HEK293 (cell line): ENCODE measurements around the gene SMIM20.

Experiments
- CTCF ChIA-PET: fragments of 350-600 bp; formaldehyde crosslinking; extraction: SDS; loops from one replicate; lab custom pipeline; 2021; ENCODE audit warnings: antibody characterized with exemption; lab: Yijun Ruan, JAX
- POLR2A ChIA-PET: fragments of 300-600 bp; formaldehyde crosslinking; extraction: SDS; loops from one replicate; lab custom pipeline; 2020; ENCODE audit warnings: antibody characterized with exemption, inconsistent platforms; lab: Yijun Ruan, JAX
- H3K27ac ChIP-seq: fragments of 200-500 bp; sonication (Bioruptor generic); 2 replicates; pipeline ENCODE4 v1.5.1; 2014; ENCODE audit warnings: low read depth, low read length, control low read depth, inconsistent platforms; ENCODE audit errors: extremely low read depth
- H3K36me3 ChIP-seq, 2 experiments: fragments of 200-500 bp in 1 of 2; sonication (Bioruptor generic) in 1 of 2; 1 replicate in 1 of 2; 2 replicates in 1 of 2; pipeline ENCODE4 v1.5.1; 2014 to 2017; ENCODE audit warnings: inconsistent platforms in 2 of 2, low read length in 2 of 2; ENCODE audit not compliant: control insufficient read depth in 2 of 2, insufficient read depth in 1 of 2
- H3K4me1 ChIP-seq: fragments of 200-500 bp; sonication (Bioruptor generic); 2 replicates; pipeline ENCODE4 v1.5.1; 2014; ENCODE audit warnings: mild to moderate bottlenecking, low read length, inconsistent platforms; ENCODE audit not compliant: control insufficient read depth, insufficient read depth
- H3K4me3 ChIP-seq: 2 replicates; pipeline ENCODE4 v1.5.1; 2011; ENCODE audit warnings: low read depth, mild to moderate bottlenecking, control low read depth, low read length, moderate library complexity
- H3K9me3 ChIP-seq: fragments of 200-500 bp; sonication (Bioruptor generic); 2 replicates; pipeline ENCODE4 v1.5.1; 2014; ENCODE audit warnings: low read depth, low read length, inconsistent platforms; ENCODE audit not compliant: control insufficient read depth, insufficient read depth
- BCL11A ChIP-seq: fragments of 450-650 bp; formaldehyde crosslinking; IDR thresholded peaks from 2 replicates; pipeline ENCODE4 v1.5.1; 2016; ENCODE audit warnings: low read depth, missing biosample characterization, missing genetic modification characterization
- EGR2 ChIP-seq: fragments of 450-650 bp; formaldehyde crosslinking; IDR thresholded peaks from 2 replicates; pipeline ENCODE4 v1.5.1; 2016; ENCODE audit warnings: low read depth, missing biosample characterization, missing genetic modification characterization
- FEZF1 ChIP-seq: fragments of 450-650 bp; formaldehyde crosslinking; IDR thresholded peaks from 2 replicates; pipeline ENCODE4 v1.5.1; 2016; ENCODE audit warnings: missing biosample characterization, missing genetic modification characterization
- IKZF3 ChIP-seq: fragments of 450-650 bp; IDR thresholded peaks from 2 replicates; pipeline ENCODE4 v1.5.0; 2018; ENCODE audit warnings: missing biosample characterization, mild to moderate bottlenecking, missing genetic modification characterization, moderate library complexity
- SP7 ChIP-seq: fragments of 450-650 bp; formaldehyde crosslinking; IDR thresholded peaks from 2 replicates; pipeline ENCODE4 v1.5.1; 2016; ENCODE audit warnings: missing biosample characterization, missing genetic modification characterization
- YY2 ChIP-seq: fragments of 450-650 bp; formaldehyde crosslinking; IDR thresholded peaks from 2 replicates; pipeline ENCODE4 v1.5.1; 2016; ENCODE audit warnings: missing biosample characterization, missing genetic modification characterization
- ZFHX2 ChIP-seq: fragments of 450-650 bp; formaldehyde crosslinking; conservative IDR thresholded peaks from 2 replicates; pipeline ENCODE4 v1.5.1; 2016; ENCODE audit warnings: missing biosample characterization, missing genetic modification characterization
- ZFP37 ChIP-seq: fragments of 450-650 bp; formaldehyde crosslinking; IDR thresholded peaks from 2 replicates; pipeline ENCODE4 v1.5.1; 2016; ENCODE audit warnings: missing biosample characterization, missing genetic modification characterization
- ZFP69B ChIP-seq: fragments of 450-650 bp; formaldehyde crosslinking; IDR thresholded peaks from 2 replicates; pipeline ENCODE4 v1.5.1; 2016; ENCODE audit warnings: missing biosample characterization, missing genetic modification characterization
- ZNF404 ChIP-seq: fragments of 450-650 bp; formaldehyde crosslinking; IDR thresholded peaks from 2 replicates; pipeline ENCODE4 v1.5.1; 2017; ENCODE audit warnings: missing biosample characterization, missing genetic modification characterization
- ZNF433 ChIP-seq: fragments of 450-650 bp; formaldehyde crosslinking; IDR thresholded peaks from 2 replicates; pipeline ENCODE4 v1.5.1; 2016; ENCODE audit warnings: missing biosample characterization, missing genetic modification characterization, low read depth
- ZNF560 ChIP-seq: fragments of 450-650 bp; formaldehyde crosslinking; IDR thresholded peaks from 2 replicates; pipeline ENCODE4 v1.5.1; 2017; ENCODE audit warnings: missing biosample characterization, missing genetic modification characterization, borderline replicate concordance
- ZNF600 ChIP-seq: fragments of 450-650 bp; formaldehyde crosslinking; IDR thresholded peaks from 2 replicates; pipeline ENCODE4 v1.5.1; 2016; ENCODE audit warnings: missing biosample characterization, missing genetic modification characterization
- ZNF623 ChIP-seq: fragments of 450-650 bp; formaldehyde crosslinking; IDR thresholded peaks from 2 replicates; pipeline ENCODE4 v1.5.1; 2016; ENCODE audit warnings: missing biosample characterization, missing genetic modification characterization
- ZNF658 ChIP-seq: fragments of 450-650 bp; formaldehyde crosslinking; IDR thresholded peaks from 2 replicates; pipeline ENCODE4; 2016; ENCODE audit warnings: missing biosample characterization, missing genetic modification characterization
- ZNF660 ChIP-seq: fragments of 450-650 bp; IDR thresholded peaks from 2 replicates; pipeline ENCODE4 v1.5.1; 2018; ENCODE audit warnings: missing biosample characterization, mild to moderate bottlenecking, missing genetic modification characterization
- ZNF707 ChIP-seq: fragments of 450-650 bp; formaldehyde crosslinking; IDR thresholded peaks from 2 replicates; pipeline ENCODE4 v1.5.1; 2016; ENCODE audit warnings: missing biosample characterization, missing genetic modification characterization
- ZNF747 ChIP-seq: fragments of 450-650 bp; formaldehyde crosslinking; IDR thresholded peaks from 2 replicates; pipeline ENCODE4 v1.5.1; 2016; ENCODE audit warnings: missing biosample characterization, missing genetic modification characterization
- ZNF792 ChIP-seq: fragments of 450-650 bp; formaldehyde crosslinking; IDR thresholded peaks from 2 replicates; pipeline ENCODE4 v1.5.1; 2016; ENCODE audit warnings: missing biosample characterization, missing genetic modification characterization
- TF ChIP-seq, protein P1 (sequence below): fragments of 450-650 bp; formaldehyde crosslinking; IDR thresholded peaks from 2 replicates; pipeline ENCODE4 v1.5.1; 2016; ENCODE audit warnings: missing biosample characterization, missing genetic modification characterization
- TF ChIP-seq, protein P2 (sequence below): fragments of 450-650 bp; formaldehyde crosslinking; IDR thresholded peaks from 2 replicates; pipeline ENCODE4 v1.5.1; 2017; ENCODE audit warnings: missing biosample characterization, missing genetic modification characterization
- TF ChIP-seq, protein P3 (sequence below): fragments of 450-650 bp; formaldehyde crosslinking; IDR thresholded peaks from 2 replicates; pipeline ENCODE4 v1.5.1; 2017; ENCODE audit warnings: missing biosample characterization, missing genetic modification characterization
- TF ChIP-seq, protein P4 (sequence below): fragments of 450-650 bp; formaldehyde crosslinking; IDR thresholded peaks from 2 replicates; pipeline ENCODE4 v1.5.1; 2016; ENCODE audit warnings: missing biosample characterization, missing genetic modification characterization
- TF ChIP-seq, protein P5 (sequence below): fragments of 450-650 bp; formaldehyde crosslinking; IDR thresholded peaks from 2 replicates; pipeline ENCODE4 v1.5.1; 2016; ENCODE audit warnings: missing biosample characterization, missing genetic modification characterization

SMIM20 gene

DNA sequence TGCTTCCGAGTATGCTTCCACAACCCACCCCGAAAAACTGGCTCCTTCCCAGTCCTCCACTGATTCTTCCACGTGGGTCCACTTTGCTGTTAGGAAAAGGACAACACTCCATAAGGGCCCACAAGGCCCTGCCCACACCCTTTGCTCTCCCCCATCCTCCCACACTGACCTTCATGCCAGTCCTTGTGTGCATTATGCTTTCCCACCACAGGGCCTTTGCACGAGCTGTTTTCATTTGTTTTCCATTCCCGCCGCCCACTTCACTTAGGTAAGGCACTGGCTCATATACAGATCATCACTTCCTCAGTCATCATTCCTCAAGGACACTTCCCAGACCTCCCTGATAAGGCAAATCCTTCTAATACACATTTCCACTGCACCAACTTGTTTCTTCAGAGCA, 34.4 kb upstream of the SMIM20 start:
- Histone ChIP-seq H3K9me3 (no peaks in the 10 kb centered on the region), H3K36me3 (no peaks in the 10 kb centered on the region), H3K27ac (no peak overlapping the region), H3K4me1 (no peaks in the 10 kb centered on the region), H3K4me3 (no peak overlapping the region)
- ChIA-PET POLR2A (no interaction called here), CTCF (no interaction called here)
- no peak for TF ChIP-seq ZNF792 (tag by site-specific recombination)
- TF ChIP-seq ZFHX2 (tag by site-specific recombination): peak; percentile 51
- TF ChIP-seq EGR2 (tag by site-specific recombination): peak; percentile 39
- TF ChIP-seq ZNF623 (tag by site-specific recombination): peak; percentile 94

DNA sequence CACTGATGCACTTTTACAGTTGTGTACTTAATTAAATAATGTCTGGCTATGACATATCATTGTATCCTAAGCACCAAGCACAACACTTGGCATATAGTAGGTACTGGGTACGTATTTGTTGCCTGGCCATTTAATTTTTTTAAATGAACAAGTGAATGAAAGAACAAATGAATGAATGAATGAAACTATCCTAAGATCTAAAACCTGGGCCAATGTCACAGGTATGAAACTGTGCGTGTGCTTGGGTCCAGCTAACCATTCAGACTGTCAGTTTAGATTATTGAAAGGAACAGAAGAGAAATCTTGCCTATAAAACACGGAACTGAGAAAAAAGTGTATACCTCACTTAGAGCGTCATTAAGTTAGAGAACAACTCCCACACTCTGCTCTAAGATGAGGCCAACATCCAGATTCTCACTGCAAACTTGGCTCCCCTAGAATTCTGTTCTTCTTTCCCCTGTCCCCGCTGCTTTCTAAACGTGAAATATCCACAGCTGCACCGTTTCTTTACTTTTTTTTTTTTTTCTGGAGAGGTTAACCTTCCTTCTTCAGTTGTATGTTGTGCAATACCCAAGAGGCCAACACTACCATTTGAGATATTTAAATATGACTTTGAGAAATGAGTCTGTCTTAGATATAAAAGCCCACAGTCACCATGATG, 33.9 kb upstream of the SMIM20 start:
- no peak overlapping the region for H3K4me3 ChIP-seq
- ChIA-PET CTCF (no interaction called here), POLR2A (no interaction called here)
- no peaks in the 10 kb centered on the region for H3K36me3 ChIP-seq
- H3K4me1 ChIP-seq: no peaks in the 10 kb centered on the region
- H3K9me3 ChIP-seq: no peaks in the 10 kb centered on the region
- no peak overlapping the region for H3K27ac ChIP-seq
- no peak for TF ChIP-seq FEZF1 (tag by site-specific recombination)
- TF ChIP-seq, protein P1, sequence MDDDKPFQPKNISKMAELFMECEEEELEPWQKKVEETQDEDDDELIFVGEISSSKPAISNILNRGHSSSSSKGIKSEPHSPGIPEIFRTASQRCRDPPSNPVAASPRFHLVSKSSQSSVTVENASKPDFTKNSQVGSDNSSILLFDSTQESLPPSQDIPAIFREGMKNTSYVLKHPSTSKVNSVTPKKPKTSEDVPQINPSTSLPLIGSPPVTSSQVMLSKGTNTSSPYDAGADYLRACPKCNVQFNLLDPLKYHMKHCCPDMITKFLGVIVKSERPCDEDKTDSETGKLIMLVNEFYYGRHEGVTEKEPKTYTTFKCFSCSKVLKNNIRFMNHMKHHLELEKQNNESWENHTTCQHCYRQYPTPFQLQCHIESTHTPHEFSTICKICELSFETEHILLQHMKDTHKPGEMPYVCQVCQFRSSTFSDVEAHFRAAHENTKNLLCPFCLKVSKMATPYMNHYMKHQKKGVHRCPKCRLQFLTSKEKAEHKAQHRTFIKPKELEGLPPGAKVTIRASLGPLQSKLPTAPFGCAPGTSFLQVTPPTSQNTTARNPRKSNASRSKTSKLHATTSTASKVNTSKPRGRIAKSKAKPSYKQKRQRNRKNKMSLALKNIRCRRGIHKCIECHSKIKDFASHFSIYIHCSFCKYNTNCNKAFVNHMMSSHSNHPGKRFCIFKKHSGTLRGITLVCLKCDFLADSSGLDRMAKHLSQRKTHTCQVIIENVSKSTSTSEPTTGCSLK (tag by site-specific recombination): no peak
- TF ChIP-seq, protein P2, sequence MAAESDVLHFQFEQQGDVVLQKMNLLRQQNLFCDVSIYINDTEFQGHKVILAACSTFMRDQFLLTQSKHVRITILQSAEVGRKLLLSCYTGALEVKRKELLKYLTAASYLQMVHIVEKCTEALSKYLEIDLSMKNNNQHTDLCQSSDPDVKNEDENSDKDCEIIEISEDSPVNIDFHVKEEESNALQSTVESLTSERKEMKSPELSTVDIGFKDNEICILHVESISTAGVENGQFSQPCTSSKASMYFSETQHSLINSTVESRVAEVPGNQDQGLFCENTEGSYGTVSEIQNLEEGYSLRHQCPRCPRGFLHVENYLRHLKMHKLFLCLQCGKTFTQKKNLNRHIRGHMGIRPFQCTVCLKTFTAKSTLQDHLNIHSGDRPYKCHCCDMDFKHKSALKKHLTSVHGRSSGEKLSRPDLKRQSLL (tag by site-specific recombination): no peak
- no peak for TF ChIP-seq ZNF404 (tag by site-specific recombination)
- TF ChIP-seq ZNF560: no peak
- no peak for TF ChIP-seq ZNF433
- no peak for TF ChIP-seq ZNF623 (tag by site-specific recombination)
- TF ChIP-seq YY2 (tag by site-specific recombination): no peak
- TF ChIP-seq, protein P3, sequence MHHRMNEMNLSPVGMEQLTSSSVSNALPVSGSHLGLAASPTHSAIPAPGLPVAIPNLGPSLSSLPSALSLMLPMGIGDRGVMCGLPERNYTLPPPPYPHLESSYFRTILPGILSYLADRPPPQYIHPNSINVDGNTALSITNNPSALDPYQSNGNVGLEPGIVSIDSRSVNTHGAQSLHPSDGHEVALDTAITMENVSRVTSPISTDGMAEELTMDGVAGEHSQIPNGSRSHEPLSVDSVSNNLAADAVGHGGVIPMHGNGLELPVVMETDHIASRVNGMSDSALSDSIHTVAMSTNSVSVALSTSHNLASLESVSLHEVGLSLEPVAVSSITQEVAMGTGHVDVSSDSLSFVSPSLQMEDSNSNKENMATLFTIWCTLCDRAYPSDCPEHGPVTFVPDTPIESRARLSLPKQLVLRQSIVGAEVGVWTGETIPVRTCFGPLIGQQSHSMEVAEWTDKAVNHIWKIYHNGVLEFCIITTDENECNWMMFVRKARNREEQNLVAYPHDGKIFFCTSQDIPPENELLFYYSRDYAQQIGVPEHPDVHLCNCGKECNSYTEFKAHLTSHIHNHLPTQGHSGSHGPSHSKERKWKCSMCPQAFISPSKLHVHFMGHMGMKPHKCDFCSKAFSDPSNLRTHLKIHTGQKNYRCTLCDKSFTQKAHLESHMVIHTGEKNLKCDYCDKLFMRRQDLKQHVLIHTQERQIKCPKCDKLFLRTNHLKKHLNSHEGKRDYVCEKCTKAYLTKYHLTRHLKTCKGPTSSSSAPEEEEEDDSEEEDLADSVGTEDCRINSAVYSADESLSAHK (tag by site-specific recombination): no peak
- TF ChIP-seq, all 188 proteins: peak for 0

DNA sequence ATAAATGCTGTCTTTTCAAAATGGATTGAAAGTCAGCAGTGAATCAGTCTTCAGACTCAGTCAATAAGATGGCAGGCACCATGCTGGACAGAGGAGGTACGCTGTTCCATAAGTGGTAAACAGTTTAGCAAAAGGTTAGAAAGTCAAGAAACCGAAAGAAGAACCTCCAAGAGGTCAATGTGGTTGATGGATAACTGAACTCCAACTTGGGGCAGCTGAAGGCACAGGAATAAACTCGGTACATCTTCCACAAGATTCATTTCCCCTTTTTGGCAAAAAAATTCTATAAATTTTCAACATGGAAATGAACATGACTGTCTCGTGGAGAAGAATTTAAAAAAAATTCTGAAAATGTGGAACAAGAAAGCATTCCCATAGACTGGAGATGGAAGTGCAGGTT, 32.8 kb upstream of the SMIM20 start:
- Histone ChIP-seq H3K27ac (no peak overlapping the region), H3K4me3 (no peak overlapping the region), H3K36me3 (no peaks in the 10 kb centered on the region), H3K4me1 (no peaks in the 10 kb centered on the region), H3K9me3 (no peaks in the 10 kb centered on the region)
- ChIA-PET POLR2A (no interaction called here), CTCF (no interaction called here)
- TF ChIP-seq YY2 (tag by site-specific recombination) (no peak), ZNF707 (no peak), ZNF660 (no peak), ZNF600 (no peak), ZFP37 (no peak), SP7 (tag by site-specific recombination) (no peak), BCL11A (tag by site-specific recombination) (no peak), ZNF747 (no peak), ZNF658 (tag by site-specific recombination) (no peak), IKZF3 (tag by site-specific recombination) (no peak), ZFP69B (tag by site-specific recombination) (no peak), ZNF433 (no peak)
- TF ChIP-seq, protein P4, sequence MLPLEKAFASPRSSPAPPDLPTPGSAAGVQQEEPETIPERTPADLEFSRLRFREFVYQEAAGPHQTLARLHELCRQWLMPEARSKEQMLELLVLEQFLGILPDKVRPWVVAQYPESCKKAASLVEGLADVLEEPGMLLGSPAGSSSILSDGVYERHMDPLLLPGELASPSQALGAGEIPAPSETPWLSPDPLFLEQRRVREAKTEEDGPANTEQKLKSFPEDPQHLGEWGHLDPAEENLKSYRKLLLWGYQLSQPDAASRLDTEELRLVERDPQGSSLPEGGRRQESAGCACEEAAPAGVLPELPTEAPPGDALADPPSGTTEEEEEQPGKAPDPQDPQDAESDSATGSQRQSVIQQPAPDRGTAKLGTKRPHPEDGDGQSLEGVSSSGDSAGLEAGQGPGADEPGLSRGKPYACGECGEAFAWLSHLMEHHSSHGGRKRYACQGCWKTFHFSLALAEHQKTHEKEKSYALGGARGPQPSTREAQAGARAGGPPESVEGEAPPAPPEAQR (tag by site-specific recombination): no peak
- TF ChIP-seq, protein P5, sequence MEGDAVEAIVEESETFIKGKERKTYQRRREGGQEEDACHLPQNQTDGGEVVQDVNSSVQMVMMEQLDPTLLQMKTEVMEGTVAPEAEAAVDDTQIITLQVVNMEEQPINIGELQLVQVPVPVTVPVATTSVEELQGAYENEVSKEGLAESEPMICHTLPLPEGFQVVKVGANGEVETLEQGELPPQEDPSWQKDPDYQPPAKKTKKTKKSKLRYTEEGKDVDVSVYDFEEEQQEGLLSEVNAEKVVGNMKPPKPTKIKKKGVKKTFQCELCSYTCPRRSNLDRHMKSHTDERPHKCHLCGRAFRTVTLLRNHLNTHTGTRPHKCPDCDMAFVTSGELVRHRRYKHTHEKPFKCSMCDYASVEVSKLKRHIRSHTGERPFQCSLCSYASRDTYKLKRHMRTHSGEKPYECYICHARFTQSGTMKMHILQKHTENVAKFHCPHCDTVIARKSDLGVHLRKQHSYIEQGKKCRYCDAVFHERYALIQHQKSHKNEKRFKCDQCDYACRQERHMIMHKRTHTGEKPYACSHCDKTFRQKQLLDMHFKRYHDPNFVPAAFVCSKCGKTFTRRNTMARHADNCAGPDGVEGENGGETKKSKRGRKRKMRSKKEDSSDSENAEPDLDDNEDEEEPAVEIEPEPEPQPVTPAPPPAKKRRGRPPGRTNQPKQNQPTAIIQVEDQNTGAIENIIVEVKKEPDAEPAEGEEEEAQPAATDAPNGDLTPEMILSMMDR (tag by site-specific recombination): no peak
